SK-MEL-5 (cell line): Measurements from ENCODE around the gene SLAMF7. TPM values are rescaled to one million over a fixed set of nuclear protein-coding genes. Genes with fewer than 3 reads are reported as not detected.
A peak's percentile ranks its signal among the peaks of the same experiment; 100 is the strongest.

ENCODE experiments used
- DNase-seq: peaks from one replicate; pipeline ENCODE4 v3.0.0-alpha.2; 2016; ENCODE audit warnings: low read depth, low spot score
- in situ Hi-C: cut with HindIII; loops from 2 replicates; pipeline ENCODE4 v1.10.0; 2016; ENCODE audit warnings: low sequenced_read_pairs, high pct_unique_total_duplicates, low pct_unique_long_range_greater_than_20kb
- total RNA-seq: library from RNA; depleted of rRNA; stranded (reverse); fragments of >200 nt; shearing (Covaris generic); gene quantifications from 2 replicates; pipeline ENCODE4 v1.2.3, GENCODE V29; 2014

Gene SLAMF7
- total RNA-seq, 1 experiment from 2014 or later = 7.9 TPM

GRCh38 chr1:160740133-160740688, 1.2 kb downstream of the SLAMF7 start:
- in situ Hi-C loops = no loop called here

GRCh38 chr1:160741092-160741501, 2.0 kb downstream of the SLAMF7 start:
- DNase-seq = no peak
- in situ Hi-C loops = no loop called here

More at GRCh38 chr1:160740133-160740688, 1.2 kb downstream of the SLAMF7 start:
- DNase-seq = no peak

GRCh38 chr1:160741612-160742348, 2.7 kb downstream of the SLAMF7 start:
- in situ Hi-C loops = no loop called here
- no peak for DNase-seq

GRCh38 chr1:160742428-160743127, 3.5 kb downstream of the SLAMF7 start:
- in situ Hi-C loops = no loop called here
- no peak for DNase-seq

- in situ Hi-C loops = no loop called here
- no peak for DNase-seq
These were observed 4.2 kb downstream of the SLAMF7 start for GRCh38 chr1:160743266-160743665.

GRCh38 chr1:160744199-160744851, 5.3 kb downstream of the SLAMF7 start:
- in situ Hi-C loops = no loop called here
- no peak for DNase-seq

GRCh38 chr1:160744852-160745520, 5.9 kb downstream of the SLAMF7 start:
- no peak for DNase-seq
- in situ Hi-C loops = no loop called here

GRCh38 chr1:160745551-160745950, 6.5 kb downstream of the SLAMF7 start:
- in situ Hi-C loops = no loop called here
- no peak for DNase-seq

GRCh38 chr1:160746836-160747500, 7.9 kb downstream of the SLAMF7 start:
- DNase-seq = no peak
- in situ Hi-C loops = no loop called here

- DNase-seq = no peak
- in situ Hi-C loops = no loop called here
These were observed 8.7 kb downstream of the SLAMF7 start for GRCh38 chr1:160747717-160748116.

GRCh38 chr1:160748181-160748877, 9.3 kb downstream of the SLAMF7 start:
- in situ Hi-C loops = no loop called here
- DNase-seq = peak; percentile 66

GRCh38 chr1:160748878-160749269, 9.8 kb downstream of the SLAMF7 start:
- no peak for DNase-seq
- in situ Hi-C loops = no loop called here

GRCh38 chr1:160750608-160751007, 11.6 kb downstream of the SLAMF7 start:
- no peak for DNase-seq
- in situ Hi-C loops = no loop called here

GRCh38 chr1:160752406-160752805, 13.4 kb downstream of the SLAMF7 start:
- DNase-seq = no peak
- in situ Hi-C loops = no loop called here

GRCh38 chr1:160752924-160753323, 13.9 kb downstream of the SLAMF7 start:
- in situ Hi-C loops = no loop called here
- no peak for DNase-seq

GRCh38 chr1:160753594-160753993, 14.5 kb downstream of the SLAMF7 start:
- no peak for DNase-seq
- in situ Hi-C loops = no loop called here

- DNase-seq = no peak
- in situ Hi-C loops = no loop called here
These were observed 16.4 kb downstream of the SLAMF7 start for GRCh38 chr1:160755461-160755860.
